ENCODE data around the gene SFRP2. TPM values are rescaled to one million over a fixed set of nuclear protein-coding genes. Genes with fewer than 3 reads are reported as not detected.

The SFRP2 gene
- total RNA-seq, 1 experiment from 2014 or later: 0.26 TPM

- CTCF ChIA-PET: no interaction called here
Measured at GRCh38 chr4:153834901-153835300, 46.0 kb upstream of the SFRP2 start.

GRCh38 chr4:153832720-153833287 is 43.9 kb upstream of the SFRP2 start:
- ATAC-seq (no peak), DNase-seq (ENCODE audit: low read depth, low spot score) (no peak)
- intact Hi-C loops (cut with micrococcal nuclease; ENCODE audit: unreplicated experiment) (no loop called here), in situ Hi-C loops (cut with HindIII; ENCODE audit: low pct_unique_long_range_greater_than_20kb, low sequenced_read_pairs) (no loop called here)
- TF ChIP-seq REST (IDR thresholded peaks at IDR 0.05; ENCODE audit: insufficient read depth in 1 of 2, low read depth in 2 of 2, low read length in 1 of 2) (no peak), TCF7L2 (IDR thresholded peaks at IDR 0.05; ENCODE audit: low read depth, low read length) (no peak), POLR2AphosphoS5 (IDR thresholded peaks at IDR 0.05; ENCODE audit: low read depth, low read length) (no peak), CTCF (IDR thresholded peaks at IDR 0.05) (no peak), SIN3A (IDR thresholded peaks at IDR 0.05; ENCODE audit: borderline replicate concordance, insufficient read depth, low read depth, low read length) (no peak)
- no TSS peak for BruUV-seq (replicated peaks)
- POLR2A ChIA-PET: no interaction called here
- Histone ChIP-seq H3K4me1 (ENCODE audit: control insufficient read depth, insufficient read depth, low read length) (no peaks in the 10 kb centered on the region), H3K27ac (ENCODE audit: low read length) (no peak overlapping the region), H3K27me3 (ENCODE audit: control insufficient read depth, insufficient read depth, low read length) (no peaks in the 10 kb centered on the region), H3K9me3 (ENCODE audit: control insufficient read depth, insufficient read depth, low read depth, low read length) (no peaks in the 10 kb centered on the region), H3K4me3 (ENCODE audit: low read depth in 2 of 2, low read length in 2 of 2) (no peak overlapping the region), H3K36me3 (ENCODE audit: control insufficient read depth, insufficient read depth, low read length) (no peaks in the 10 kb centered on the region)
- CTCF ChIA-PET: no interaction called here

More at GRCh38 chr4:153834901-153835300, 46.0 kb upstream of the SFRP2 start:
- H3K27ac ChIP-seq (ENCODE audit: low read length): no peak overlapping the region
- no peak for TF ChIP-seq CTCF (IDR thresholded peaks at IDR 0.05)
- TF ChIP-seq SIN3A (IDR thresholded peaks at IDR 0.05; ENCODE audit: borderline replicate concordance, insufficient read depth, low read depth, low read length): no peak
- TF ChIP-seq POLR2AphosphoS5 (IDR thresholded peaks at IDR 0.05; ENCODE audit: low read depth, low read length): no peak
- no peak for TF ChIP-seq TCF7L2 (IDR thresholded peaks at IDR 0.05; ENCODE audit: low read depth, low read length)
- TF ChIP-seq REST (IDR thresholded peaks at IDR 0.05; ENCODE audit: insufficient read depth in 1 of 2, low read depth in 2 of 2, low read length in 1 of 2): no peak
- ATAC-seq (no peak), DNase-seq (ENCODE audit: low read depth, low spot score) (no peak)
- H3K36me3 ChIP-seq (ENCODE audit: control insufficient read depth, insufficient read depth, low read length): no peaks in the 10 kb centered on the region
- POLR2A ChIA-PET: no interaction called here
- intact Hi-C loops (cut with micrococcal nuclease; ENCODE audit: unreplicated experiment): no loop called here
- in situ Hi-C loops (cut with HindIII; ENCODE audit: low pct_unique_long_range_greater_than_20kb, low sequenced_read_pairs): no loop called here
- no TSS peak for BruUV-seq (replicated peaks)
- H3K4me1 ChIP-seq (ENCODE audit: control insufficient read depth, insufficient read depth, low read length): no peaks in the 10 kb centered on the region
- no peaks in the 10 kb centered on the region for H3K9me3 ChIP-seq (ENCODE audit: control insufficient read depth, insufficient read depth, low read depth, low read length)
- no peaks in the 10 kb centered on the region for H3K27me3 ChIP-seq (ENCODE audit: control insufficient read depth, insufficient read depth, low read length)
- H3K4me3 ChIP-seq (ENCODE audit: low read depth in 2 of 2, low read length in 2 of 2): no peak overlapping the region
